DMS53 treated with DMSO at 0.1 percent for 48 hours (cell line): Measurements from ENCODE around the gene THPO.

Source experiments
- DNase-seq: peaks from one replicate; lab custom pipeline; 2025; ENCODE audit not compliant: unreplicated experiment; lab: John Stamatoyannopoulos, UW

Gene THPO

GRCh38 chr3:184377882-184378445, at the start of gene THPO:
Gene THPO (minus strand): TSS chr3:184378207. CDS start chr3:184376259, 1,948 bp downstream.
- peak; percentile 37 for DNase-seq

DNA sequence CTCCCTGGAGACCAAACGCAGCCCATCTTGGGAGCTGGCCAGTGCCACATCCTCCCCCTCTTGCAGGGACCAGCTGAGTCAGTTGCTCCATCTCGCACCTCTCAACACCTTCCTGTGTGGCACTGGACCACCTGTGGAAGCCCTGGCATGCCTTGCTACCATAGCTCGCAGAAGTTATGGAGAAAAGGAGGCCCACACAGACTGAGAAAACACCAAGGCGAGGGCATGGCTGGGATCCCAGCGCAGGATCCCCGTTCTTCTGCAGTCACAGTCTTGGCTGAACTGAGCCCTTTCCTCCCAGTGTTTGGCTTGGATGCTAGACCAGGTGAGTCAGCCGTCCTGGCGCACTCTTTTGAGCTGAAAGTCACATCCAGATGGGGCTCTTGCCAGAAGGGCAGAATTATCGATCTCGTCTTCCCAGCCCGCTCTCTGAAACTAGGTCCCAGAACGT, 48.7 kb upstream of the THPO start:
- no peak for DNase-seq

GRCh38 chr3:184423561-184423960, 45.6 kb upstream of the THPO start:
- no peak for DNase-seq

DNA sequence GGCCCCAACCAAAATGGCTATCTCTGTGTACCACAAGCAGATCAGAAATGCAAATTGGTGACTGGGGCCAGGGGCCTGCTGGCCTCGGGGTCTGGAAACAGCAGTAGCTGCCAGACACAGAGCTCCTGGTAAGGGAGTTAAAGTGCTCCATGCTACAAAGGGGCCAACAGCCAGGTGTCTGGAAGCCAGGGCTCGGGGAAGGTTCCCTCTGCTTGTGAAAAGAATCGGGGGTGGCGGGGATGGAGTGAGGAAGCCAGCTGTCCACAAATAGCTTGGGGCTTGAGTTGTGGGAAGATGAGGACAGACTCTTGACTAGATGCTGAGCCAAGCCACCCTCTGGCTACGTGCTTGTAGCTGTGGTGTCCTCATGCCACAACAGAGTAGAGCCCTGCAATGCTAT, 41.2 kb upstream of the THPO start:
- DNase-seq: no peak

DNA sequence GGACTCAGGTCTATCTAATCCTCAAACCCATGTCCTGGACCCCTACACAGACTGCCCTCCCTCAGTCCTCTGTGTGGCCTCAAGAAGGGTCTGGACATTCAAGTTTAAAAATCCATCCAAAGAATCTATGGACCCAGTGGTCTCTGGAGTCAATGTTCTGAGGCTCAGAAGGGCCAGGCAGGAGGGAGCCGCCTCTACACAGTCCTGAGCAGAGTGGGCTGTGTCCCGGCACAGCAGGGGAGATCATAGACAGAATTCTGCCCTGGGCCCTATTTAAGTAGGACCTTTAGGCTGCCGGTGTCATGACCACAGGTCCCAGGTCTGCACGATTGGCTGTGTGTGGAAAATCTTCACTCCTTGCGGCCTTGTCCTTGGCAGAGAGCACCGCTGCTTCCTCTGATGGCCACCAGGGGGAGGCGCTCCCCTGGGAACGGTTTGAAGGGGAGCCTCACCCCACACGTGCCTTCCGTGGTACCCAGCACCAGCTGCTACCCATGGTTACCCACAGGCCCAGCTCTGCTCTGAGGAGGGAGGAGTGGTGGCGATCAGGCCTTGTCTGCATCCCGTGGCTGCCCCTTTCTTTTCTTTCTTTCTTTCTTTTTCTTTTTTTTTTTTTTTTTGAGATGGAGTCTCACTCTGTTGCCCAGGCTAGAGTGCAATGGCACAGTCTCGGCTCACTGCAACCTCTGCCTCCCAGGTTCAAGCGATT, 39.8 kb upstream of the THPO start:
- DNase-seq: peak; percentile 4

GRCh38 chr3:184415203-184415490, 37.1 kb upstream of the THPO start:
- DNase-seq: no peak

DNA sequence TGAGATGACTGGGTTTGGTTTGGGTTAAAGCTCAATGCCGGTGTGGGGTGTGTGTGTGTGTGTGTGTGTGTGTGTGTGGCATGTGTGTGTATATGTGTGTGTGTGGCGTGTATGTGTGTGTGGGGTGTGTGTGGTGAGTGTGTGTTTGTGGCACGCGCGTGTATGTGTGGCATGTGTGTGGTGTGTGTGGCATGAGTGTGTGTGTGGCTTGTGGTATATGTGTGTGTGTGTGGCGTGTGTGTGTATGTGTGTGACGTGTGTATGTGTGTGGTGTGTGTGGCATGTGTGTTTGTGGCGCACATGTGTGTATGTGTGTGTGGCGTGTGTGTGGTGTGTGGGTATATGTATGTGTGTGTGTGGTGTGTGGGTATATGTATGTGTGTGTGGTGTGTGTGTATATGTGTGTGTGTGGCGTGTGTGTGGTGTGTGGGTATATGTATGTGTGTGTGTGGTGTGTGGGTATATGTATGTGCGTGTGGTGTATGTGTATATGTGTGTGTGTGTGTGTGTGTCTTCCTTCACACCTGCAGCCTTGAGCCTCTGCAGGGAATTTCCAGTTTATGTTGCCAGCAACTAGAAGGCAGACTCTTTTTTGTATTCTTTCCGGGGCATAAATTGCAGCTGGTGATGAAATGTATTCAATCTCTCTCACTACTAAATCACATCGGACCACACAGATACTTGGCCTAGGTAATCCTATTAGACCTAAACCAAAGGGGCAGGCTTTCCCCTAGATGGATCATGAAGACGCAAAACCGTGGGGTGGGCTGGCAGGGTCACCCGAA, 36.6 kb upstream of the THPO start:
- no peak for DNase-seq

- DNase-seq: no peak
Measured at GRCh38 chr3:184409946-184410500, 32.0 kb upstream of the THPO start.

DNA sequence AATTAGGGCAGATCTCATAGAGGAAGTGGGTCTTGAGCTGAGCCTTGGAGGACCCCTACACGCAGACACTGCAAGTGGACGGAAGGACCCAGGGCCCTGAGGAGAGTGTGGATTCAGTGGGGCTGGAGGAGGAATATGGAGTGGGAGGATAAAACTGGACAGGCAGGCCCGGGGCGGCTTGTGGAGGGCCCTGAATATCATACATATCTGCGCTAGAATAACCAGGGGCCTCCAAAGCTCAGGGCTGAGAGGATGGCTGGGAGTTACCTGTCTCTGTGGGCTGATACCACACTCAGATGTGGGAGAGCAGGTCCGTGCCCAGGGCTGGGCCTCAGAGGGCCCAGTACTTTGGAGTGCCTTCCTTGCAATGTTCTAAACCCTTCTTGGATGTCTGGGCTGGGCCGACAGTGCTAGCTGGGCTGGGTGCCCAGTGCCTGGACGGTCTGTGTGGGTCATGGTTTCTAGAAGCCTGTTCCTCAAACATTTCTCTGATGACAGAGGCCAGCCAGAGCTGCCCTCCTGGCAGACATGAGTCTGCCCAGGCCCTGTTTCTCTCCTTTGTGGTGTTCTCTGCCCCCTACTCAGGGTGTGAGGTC, 31.4 kb upstream of the THPO start:
- no peak for DNase-seq

GRCh38 chr3:184405075-184406030, 27.3 kb upstream of the THPO start:
- no peak for DNase-seq

DNA sequence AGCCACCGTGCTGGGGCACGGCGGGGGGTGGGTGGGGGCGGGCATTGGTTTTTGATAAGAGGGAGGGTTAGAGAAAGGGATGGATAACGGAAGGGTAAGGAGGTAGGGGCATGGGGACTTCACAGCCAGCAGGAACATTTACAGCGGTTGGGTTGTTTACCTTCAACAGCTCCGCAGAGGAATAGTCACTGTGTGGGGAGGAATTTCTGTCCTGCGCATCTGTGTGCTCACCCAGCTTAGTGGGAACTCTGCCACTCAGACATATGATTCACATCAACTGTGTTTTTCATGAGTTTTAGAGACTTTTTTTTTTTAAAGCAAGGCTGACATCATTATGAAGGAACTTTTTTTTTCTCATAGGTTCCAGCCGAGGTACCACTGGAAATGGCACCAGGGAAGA, 21.4 kb upstream of the THPO start:
- no peak for DNase-seq

DNA sequence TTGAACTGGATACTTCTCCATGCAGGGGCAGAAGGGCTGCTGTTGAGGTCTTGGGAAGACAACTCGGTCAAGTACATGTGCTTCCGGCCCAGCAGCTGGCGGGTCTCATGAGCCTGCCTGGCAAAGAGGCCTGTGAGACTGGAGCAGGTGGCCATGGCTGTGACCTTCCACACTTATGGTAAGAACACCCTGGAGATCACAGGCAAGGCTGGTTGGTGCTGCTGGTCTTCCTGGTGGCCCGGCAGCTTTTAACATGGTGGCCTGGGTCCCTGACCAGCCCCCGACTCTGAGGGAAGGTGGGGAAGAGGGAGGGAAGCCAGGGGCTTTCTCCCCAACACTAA, 17.3 kb upstream of the THPO start:
- DNase-seq: peak; percentile 66

DNA sequence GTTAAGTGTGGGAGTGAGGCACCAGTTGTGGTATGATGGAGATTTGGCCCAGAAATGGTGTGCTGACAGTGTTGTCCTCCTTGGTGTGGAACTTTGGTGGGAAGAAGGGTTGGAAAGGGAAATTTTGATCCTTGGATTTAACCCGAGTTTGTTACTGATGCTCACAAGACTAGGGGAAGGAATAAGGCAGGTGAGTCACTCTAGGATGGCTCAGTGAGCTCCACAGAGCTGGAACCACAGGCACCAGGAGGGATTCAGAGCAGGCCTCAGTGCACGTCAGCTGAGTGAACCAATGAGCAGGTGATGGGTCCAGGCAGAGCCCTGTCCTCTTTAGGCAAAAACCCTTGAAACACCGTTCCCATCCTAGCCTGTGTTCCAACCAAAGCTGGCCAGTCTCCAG, 13.3 kb upstream of the THPO start:
- no peak for DNase-seq

DNA sequence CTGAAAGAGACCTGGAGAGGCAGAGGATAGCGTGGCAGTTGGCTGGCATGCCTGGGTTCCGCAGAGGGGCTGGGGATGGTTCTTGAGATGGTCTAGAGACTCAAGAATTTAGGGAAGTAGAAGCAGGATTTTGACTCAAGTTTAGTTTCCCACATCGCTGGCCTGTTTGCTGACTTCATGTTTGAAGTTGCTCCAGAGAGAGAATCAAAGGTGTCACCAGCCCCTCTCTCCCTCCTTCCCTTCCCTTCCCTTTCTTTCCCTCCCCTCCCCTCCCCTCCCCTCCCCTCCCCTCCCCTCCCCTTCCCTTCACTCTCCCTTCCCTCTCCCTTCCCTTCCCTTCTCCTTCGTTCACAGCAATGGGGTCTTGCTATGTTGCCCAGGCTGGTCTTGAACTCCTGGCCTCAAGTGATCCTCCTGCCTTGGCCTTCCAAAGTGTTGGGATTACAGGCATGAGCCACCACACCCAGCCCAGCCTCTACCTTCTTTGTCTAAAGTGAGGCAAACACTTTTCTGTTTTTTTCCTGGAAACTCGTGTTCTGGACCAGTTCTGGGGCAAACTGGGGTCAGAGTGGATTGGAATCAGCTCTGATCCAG, 12.0 kb upstream of the THPO start:
- DNase-seq: no peak

DNA sequence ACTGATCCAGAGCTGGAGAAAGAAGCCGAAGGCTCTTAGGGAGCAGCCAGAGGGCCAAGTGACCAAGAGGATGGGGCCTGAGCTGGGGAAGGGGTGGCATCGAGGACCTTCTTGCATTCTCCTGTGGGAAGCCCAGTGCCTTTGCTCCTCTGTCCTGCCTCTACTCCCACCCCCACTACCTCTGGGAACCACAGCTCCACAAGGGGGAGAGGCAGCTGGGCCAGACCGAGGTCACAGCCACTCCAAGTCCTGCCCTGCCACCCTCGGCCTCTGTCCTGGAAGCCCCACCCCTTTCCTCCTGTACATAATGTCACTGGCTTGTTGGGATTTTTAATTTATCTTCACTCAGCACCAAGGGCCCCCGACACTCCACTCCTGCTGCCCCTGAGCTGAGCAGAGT, 11.4 kb upstream of the THPO start:
- DNase-seq: no peak

- no peak for DNase-seq
Measured at GRCh38 chr3:184388936-184389230, 10.9 kb upstream of the THPO start.

DNA sequence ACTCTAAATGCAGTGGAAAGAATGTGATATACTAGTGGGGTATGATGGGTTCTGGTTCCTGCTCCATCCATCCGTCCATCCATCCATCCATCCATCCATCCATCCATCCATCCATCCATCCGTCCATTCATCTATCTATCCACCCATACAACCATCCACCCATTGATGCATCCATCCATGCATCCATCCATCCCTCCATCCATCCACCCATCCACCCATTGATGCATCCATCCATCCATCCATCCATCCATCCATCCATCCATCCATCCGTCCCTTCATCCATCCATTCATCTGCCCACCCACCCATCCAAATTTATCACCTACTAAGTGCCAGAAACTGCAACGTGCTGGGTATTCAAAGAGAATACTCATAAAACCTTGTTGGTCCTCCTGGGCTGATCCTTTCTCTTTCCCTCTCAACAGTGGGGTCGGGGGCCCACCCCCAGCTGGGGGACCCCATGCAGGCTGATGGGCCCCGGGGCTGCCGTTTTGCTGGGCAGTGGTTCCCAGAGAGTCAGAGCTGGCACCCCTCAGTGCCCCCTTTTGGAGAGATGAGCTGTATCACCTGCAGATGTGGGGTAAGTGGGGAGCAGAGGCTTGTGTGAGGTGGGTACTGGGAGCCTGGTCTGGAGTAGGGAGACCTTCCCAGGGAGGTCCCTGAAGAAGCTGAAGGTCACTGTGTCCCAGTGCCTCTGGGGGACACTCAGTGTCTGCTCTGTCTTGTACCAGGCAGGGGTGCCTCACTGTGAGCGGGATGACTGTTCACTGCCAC, 10.3 kb upstream of the THPO start:
- no peak for DNase-seq

DNA sequence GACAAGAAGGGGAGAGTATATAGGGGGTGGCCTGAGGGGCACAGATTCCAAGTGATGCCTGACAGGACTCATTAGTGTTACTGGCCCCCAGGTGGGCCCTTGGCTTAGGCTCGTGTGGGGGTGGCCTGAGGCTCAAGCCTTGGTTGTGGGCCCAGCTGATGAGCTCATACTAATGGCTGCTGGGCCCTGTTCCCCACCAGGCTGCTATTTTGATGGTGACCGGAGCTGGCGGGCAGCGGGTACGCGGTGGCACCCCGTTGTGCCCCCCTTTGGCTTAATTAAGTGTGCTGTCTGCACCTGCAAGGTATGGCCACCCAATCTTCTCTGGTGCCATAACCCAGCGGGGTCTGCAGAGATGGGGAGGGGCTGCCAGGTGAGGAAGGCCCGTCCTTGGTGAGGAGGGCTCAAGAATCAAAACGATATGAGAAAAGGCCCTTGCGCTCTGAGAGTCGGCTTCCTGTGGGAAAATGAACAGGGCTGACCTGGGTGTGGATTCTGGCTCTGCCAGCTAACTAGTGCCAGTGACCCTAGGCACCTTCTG, 9.2 kb upstream of the THPO start:
- DNase-seq: no peak

GRCh38 chr3:184386047-184386806, 8.2 kb upstream of the THPO start:
- no peak for DNase-seq
